NCI-H128 (cell line): Measurements from ENCODE around the gene TEDC1.

Source experiments
- DNase-seq: peaks from one replicate; lab custom pipeline; 2025; ENCODE audit not compliant: unreplicated experiment; lab: John Stamatoyannopoulos, UW

Gene TEDC1

DNA sequence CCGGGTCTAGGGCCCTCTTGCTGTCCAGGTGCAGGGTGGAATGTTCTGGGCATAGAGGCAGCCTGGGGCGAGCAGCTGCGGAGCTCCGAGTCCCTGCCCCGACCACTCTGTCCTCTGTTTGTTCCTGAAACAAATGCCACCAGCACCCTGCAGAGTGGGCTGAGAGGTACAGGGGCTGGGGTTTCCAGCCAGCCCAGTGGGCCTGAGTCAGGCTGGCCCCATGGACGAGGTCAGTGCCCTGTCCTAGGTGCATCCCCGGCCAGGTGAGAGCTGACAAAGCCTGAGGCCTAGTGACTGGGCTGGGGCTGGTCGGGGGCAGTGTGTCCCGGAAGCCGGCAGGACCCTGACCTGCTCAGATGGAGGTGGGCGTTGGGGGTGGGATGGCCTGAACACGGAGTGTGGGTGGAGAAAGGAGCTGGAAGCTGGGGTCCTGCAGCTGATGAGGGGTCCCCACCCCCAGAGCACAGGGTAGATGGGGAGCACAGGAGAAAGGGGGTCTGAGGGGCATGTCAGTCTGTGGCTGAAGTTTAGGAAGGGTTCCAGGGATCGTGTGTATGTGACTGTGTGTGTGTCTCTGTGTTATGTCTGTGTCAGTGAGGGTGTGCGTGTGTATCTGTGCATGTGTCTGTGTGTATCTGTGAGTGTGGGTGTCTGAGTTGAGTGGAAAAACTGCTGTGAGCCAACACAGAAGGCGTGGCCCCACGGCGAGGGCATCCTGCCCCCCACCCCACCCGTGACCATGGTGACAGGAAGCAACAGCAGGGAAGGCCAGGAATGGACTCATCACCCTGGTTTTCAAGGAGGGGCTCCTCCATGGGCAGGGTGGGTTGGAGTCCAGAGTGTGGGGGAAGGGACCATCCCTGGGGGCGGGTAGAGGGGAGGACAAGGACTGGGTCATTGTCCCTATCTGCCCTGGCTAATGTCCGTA, 6.7 kb upstream of the TEDC1 start:
- DNase-seq: no peak

DNA sequence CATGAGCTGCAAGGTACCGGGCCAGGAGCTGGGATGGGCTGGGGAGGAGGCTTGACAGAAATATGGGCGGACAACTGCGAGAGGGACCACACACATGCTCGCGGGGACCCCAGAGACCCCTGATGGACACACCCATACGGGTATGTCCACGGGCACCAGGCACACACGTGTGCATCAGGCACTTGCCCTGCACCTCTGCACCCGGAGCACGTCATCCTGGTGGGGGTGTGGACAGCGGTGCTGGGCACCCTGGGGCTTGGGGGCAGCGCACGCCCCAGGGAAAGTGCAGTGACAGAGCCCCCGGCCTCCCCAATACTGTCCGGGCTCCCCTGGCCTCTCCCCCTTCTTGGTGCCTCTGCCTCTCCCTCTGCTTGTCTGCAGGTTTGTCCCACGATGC, 6.1 kb upstream of the TEDC1 start:
- DNase-seq: no peak

DNA sequence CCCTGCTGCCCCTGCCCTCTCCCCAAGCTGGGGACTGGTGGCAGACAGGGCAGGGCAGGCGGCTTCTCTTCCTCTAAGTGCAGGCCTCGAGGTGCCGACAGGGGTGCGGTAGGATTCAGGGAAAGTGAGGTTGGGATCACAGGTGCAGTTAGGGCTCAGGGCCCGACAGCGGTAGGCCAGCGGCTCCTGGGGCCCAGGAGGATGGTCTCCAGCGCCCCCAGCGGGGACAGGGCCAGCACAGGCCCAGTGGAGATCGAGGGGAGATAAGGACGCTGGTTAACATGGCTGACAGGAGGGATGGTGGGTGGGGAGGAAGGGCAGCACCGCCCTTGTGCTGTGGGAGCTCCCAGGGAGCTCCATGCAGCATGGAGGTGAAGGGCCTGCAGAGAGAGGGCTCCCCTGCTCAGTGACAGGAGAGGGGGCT, 5.3 kb upstream of the TEDC1 start:
- DNase-seq: no peak

DNA sequence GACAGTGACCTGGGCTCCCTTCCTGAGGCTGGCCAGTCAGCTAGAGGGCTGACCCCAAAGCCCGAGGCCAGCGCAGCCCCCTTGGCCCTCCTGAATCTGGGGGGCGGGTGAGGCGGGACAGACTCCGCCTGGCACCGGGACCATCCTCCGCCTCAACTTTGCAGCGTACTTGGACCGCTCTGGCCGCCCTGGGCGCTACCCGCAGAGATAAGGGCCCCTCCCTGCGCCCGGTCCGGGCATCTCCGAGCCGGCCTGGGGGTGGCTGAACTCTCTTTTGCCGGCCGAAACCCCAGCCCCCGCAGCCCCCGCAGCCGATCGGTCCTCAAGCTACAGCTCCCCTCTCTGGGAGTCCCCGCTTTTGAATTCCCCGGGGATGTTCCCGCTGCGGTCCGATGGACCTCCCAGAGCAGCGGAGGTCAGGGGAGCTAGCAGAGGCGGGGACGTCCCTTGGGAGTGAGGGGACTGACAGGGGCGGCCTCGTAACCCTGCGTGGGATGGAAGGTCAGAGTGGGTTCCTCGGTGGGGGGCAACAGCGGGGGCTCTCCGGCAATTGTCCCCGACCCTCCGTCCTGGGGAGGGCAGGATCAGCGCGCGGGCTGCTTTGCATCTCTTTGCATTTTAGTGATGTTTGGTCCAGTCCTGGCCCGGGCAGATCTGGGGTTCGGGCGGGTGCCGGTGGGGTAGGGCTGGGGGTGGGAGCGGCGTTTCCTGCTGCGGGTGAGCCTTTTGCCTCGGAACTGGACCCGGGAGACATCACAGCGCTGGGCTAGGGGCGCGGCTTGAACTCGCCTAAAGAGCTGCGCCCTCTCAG, 4.7 kb upstream of the TEDC1 start, which contains the start of gene CRIP1:
Gene CRIP1, plus strand, starts transcription at position 724 of the 811 bp plus-strand sequence. CDS start 374 bp downstream, outside the sequence.
- no peak for DNase-seq

DNA sequence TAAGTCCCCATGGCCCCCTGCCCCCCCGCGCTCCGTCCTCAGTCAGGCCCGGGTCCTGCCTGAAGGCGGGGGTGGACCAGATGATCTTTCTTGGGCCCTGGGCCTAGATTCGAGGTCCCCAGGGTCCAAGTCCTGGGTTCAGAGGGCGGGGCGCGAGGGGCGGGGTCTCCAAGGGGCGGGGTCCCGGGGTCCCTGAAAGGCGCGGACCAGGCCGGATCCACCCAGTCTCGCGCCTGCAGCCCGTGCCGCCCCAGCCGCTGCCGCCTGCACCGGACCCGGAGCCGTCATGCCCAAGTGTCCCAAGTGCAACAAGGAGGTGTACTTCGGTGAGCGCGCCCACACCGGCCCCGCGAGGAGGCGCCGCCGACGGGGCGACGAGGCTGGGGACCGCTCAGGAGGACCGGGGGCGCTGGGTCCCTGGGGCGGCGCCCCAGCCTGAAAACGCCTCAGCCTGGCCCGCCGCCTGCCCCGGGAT, 4.0 kb upstream of the TEDC1 start:
- no peak for DNase-seq

DNA sequence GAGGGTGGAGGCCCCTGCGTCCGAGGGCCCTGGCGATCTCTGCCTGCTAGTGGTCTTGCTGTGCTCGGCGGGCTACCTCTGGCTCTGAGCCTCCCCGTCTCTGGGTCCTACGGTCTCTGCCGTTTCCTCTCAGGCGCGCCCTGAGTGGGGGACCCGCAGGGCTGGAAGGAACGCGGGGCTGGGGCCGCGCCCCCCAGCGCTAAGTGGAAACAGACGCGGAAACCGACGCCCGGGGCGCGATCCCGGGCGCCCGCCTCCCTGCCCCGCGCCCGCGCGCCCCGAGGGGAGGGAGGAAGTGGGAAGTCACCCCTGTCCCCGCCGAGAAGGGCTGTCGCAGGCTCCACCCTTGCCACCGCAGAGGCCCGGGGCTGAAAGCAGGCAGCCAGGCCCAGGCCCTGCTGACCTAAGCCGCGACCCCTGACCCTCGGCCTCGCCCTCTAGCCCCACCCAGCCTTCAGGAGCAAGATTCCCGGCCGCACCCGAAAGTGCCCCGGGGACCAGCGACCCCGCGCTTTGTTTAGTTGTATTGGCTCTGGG, 3.5 kb upstream of the TEDC1 start:
- no peak for DNase-seq

DNA sequence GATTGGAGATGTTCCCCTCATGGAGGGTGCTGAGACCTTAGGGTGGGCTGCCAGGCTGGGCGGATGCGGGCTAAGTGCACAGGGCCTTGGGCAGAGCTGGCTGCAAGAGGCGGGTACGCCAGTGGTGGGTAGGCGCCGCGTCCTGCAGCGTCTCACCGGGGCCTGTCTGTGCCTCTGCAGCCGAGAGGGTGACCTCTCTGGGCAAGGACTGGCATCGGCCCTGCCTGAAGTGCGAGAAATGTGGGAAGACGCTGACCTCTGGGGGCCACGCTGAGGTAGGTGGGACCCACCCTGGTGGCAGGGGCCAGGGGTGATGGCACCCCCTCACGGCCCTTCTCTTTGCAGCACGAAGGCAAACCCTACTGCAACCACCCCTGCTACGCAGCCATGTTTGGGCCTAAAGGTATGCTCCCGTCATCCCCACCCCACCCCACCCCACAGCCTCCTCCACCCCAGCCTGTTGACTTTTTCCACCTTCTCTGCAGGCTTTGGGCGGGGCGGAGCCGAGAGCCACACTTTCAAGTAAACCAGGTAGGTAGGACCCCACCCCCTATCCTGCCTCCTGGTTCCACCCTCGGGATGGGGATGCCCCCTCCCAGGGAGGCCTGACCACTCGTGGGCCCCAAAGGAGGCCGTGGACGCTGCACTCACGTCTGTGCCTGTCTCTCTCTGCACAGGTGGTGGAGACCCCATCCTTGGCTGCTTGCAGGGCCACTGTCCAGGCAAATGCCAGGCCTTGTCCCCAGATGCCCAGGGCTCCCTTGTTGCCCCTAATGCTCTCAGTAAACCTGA, 2.9 kb upstream of the TEDC1 start:
- DNase-seq: no peak

DNA sequence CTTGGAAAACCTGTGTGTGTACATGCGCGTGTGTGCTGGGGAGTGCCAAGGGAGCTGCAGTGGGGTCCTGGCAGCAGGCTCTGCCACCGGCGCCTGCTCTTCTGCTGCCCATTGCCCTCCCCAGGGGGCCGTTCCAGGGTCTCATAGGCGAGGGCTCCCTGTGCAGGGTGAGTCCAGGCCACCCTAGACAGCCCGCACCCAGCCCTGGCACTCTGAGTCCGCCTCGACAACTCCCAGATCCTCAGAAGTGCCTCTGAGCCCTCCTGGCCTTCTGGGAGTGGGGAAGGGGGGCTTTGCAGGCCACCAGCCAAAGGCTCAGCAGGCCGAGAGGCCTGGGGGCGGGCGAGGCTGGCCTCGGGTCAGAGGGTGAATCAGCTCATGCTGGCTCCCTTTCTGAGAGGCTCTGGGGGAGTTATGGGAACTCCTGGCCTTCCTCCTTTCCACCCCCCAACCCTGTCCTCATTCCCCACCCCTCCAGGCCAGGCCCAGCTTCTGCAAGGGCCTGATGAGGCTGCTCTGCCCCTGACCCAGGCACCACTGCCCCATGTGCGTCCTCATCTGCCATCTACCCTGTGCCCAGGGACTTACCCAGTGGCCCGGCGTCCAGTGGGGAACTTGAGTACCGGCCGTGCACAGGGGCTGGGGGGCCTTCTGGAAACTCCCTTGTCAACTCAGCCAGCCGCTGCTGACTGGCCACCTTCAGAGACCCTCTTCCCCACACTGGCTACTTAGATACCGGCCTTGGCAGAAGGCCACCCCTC, 2.1 kb upstream of the TEDC1 start:
- DNase-seq: no peak

DNA sequence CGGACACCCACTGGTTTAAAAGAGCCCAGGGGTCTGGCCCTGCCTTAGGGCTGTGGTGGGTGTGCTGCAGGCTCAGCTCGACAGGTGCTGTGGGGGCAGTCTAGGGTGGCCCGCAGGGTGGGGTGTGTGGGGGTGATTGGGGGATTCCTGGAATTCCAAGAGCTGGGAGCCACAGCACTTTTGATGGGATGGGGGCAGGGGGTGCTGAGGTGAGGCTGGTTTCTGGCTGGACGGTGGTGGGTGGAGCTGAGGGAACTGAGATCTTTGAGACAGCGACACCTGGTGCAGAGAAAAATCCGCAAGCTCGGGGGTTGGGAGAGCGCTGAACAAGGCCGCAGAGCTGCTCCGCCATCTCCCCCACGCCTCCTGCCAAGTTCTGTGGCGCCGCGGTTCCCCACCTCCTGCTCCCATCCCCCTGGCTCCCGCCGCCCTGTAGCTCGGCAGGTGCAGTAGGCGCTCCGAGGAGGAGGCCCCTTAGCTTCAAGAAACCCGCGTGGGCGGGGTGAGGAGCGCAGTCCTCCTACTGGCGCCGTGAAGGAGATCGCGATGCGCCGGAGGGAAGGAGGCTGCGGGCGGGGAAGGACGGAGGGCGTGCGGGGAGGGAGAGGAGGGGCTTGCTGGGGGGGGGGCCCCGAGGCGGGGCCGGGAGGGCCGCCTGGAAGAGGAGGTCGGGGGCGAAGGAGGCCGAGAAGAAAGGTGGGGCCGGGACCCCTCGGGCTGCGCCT, 1.3 kb upstream of the TEDC1 start:
- DNase-seq: peak; percentile 82

DNA sequence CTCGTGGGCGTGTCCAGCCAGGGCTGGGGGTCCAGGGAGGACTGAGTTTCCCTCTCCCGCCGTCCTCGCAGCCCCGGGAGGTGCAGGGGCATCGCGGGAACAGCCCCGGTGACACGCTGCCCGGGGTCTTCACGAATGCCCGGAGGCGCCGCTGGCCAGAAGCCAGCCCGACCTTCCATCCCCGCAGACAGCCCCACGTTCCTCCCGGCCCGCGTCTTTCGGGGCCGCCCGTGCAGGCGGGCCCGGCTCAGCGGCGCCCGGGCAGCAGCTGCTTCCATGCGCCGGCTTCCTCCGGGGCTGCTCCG, 827 bp upstream of the TEDC1 start:
- DNase-seq: no peak

DNA sequence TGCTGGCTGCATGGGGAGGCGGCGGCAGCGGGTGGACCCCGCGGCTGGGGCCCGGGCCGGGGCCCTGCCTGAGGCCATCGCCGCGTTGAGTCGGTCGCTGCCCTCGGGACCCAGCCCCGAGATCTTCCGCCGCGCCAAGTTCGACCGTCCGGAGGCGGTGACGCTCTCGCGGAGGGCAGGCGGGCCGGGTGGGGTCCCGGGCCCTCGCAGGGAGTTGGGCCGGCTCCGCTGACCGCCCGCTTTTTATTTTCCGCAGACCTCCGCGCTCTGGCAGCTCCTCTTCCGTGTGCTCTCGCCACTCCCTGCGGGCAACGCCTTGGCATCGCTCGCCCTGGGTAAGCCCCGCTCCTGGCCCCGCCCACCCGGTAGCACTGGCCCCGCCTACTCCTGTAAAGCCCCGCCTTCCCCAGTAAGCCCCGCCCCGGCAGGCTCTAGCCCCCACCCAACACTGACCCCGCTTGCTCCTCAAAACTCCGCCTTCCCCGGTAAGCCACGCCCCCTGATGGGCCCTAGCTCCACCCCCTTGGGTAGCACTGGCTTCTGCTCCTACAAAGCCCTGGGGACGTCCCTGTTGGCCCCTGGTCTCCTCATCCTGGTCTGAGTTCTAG, 424 bp downstream of the TEDC1 start:
- DNase-seq: no peak

DNA sequence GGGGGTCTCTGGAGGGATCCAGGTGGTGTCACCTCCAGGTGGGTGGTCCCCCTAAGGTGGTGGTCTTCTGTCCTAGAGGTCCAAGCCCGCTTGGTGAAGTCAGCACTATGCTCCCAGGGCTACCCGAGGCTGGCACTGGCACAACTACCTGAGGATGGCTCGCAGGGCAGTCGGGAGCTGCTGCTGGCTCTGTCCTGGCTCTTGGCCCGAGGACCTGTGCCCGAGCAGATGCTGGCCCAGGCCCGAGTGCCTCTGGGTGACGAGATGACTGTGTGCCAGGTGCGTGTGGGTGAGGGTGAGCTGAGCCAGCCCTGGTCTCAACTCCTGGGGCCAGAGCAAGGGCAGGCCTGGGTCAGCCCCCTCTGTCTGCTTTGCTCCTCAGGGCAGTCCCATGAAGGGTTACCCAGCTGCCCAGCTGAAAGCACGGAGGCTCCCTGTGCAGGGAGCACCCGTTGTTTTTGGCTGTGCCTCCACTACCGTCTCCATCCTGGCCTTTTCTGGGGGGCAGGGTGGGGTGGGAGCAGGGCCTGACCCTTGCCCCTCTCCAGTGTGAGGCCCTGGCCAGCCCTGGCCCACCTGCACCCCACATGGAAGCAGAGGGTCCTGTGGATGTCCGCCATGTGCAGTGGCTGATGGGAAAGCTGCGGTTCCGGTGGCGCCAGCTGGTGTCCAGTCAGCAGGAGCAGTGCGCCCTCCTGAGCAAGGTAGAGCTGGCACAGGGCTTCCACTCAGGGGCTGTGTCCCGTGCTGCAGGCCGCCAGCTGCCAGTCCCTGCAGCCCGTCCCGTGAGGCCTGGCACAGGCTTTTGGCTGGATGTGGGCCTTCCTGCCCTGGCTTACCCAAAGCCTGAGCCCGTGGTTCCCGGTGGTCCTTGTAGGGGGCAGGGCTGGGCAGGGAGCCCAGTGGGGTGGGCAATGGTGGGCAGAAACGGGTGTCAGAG, 1.3 kb downstream of the TEDC1 start:
- no peak for DNase-seq

DNA sequence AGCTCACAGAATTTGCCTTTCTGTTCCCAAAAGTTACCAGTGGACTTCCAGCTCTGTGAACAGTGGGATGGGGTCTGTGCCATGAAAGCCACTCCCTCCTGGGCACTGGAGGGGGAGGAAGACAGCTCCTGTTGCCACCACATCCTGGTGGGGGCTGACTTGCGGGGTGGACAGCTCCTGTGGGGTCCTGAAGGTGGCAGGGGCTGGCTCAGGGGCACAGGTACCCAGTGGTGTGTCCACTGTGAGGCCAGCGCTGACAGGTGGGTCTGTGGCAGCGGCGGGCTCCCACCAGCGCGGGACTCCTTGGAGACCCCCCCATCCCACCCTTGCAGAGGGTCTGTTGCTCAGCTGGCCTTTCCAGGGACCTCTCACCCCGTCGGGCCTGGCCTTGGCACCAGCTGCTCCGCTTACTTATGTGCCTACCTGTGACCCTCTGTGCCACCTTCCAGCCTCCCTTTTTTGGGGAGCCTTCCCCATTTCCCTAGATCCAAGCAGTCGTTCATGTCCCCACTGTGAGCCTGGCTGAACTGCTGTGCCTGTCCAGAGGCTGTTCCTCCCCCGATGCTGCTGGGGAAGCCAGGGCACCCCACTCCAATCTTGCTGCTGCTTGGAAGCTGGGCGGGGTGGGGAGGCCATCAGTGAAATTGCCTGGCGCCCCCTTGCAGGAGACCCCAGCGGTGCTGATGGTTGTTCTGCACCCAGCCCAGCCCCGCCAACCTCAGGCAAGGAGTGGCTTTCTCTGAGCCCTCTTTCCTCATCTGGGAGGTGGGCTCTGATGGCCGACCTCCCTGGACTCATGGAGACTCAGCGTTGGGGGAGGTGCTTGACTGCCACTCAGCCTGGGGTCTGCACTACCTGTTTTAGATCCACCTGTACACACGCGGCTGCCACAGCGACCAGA, 2.2 kb downstream of the TEDC1 start:
- DNase-seq: no peak

DNA sequence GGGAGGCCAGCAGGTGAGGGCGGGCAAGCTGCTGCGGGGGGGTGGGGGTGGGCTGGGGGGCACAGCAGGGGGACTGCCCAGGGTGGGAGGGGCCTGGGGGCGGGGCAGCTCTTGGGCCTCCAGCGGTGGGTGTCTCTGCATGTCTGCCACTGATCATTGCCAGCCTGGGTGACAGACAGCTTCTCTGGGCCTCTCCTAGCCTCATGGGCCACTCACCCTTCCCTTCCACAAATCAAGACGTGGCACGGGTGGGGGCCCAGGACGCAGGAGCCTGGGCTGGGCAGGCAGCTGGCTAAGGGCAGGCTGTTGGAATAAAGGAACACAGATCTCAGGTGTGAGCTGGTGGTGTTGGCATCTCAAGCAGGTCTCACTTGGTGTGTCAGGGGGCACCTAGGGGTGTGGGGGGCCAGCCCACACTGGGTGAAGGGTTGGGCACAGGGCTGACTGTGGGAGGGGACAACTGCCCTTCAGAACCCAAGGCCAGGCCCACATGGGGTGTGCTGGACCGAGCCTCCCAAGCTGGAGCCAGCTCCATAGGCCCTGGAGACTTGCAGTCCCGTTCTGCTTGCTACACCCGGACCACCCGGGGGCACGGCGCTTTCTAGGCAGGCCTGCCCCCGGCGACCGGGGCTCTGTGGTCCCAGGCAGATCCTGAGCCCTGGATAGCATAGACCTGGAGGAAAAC, 3.0 kb downstream of the TEDC1 start:
- DNase-seq: no peak

DNA sequence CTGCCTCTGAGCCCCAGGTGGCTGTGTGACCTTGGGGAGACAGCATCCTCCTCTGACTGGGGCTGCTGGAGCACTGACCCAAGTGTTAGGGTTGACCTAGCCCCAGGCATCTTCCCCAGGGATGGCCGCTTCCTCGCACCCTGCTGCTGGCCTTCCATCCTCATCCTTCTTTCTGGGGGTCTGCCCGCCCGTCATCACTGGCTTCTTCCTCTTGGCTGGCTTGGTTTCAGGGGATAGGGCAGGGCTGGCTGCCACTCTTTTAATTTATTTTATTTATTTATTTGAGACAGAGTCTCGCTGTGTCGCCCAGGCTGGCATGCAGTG, 3.5 kb downstream of the TEDC1 start:
- no peak for DNase-seq

DNA sequence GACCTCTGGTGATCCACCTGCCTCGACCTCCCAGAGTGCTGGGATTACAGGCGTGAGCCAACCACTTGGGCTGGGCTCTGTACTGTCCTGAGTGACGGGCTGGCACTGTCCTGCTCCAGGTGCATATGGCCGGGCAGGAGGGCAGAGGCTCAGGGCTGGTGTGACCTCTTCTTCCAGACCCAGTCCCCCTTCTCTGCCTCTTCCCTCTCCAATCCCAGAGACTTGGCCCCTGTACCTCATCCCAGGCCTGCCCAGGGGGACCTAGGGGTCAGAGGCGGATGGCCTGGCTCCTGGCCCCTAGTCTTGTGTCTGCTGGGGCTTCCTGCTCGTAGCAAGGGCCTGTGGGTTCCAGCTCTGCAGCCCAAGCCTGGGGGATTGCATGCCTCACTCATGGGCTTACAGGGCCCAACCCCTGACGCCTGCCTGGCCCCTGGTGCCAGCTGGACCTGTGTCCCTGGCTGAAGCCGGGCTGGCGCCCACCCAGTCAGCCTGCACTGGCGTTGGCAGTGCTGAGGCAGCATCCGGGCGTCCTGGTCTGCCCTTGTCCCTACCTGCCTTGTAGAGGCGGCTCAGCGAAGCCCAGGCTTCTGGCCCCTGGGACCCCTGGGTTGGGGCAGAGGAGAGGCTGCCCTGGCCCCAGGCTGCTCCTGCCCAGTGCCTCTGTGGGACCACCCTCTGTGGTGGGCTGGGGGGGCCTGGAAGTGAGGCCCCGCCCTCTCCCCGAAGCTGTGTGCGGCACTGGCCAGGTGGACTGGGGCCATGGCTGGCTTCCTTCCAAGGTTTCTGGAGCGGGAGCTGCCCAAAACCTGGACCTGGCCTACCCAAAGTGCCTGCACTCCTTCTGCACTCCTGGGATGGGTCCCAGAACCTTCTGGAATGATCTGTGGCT, 4.3 kb downstream of the TEDC1 start:
- DNase-seq: no peak
